NCI-H69 (cell line): Measurements from ENCODE around the gene DGLUCY.
"Not testable (repeated sequence)": the region's sequence is repeated elsewhere in the genome, so short reads cannot be mapped to it uniquely, and the experiment has no call there.

ENCODE experiments used
- DNase-seq: peaks from one replicate; lab custom pipeline; 2025; lab: John Stamatoyannopoulos, UW

The DGLUCY gene, protein sequence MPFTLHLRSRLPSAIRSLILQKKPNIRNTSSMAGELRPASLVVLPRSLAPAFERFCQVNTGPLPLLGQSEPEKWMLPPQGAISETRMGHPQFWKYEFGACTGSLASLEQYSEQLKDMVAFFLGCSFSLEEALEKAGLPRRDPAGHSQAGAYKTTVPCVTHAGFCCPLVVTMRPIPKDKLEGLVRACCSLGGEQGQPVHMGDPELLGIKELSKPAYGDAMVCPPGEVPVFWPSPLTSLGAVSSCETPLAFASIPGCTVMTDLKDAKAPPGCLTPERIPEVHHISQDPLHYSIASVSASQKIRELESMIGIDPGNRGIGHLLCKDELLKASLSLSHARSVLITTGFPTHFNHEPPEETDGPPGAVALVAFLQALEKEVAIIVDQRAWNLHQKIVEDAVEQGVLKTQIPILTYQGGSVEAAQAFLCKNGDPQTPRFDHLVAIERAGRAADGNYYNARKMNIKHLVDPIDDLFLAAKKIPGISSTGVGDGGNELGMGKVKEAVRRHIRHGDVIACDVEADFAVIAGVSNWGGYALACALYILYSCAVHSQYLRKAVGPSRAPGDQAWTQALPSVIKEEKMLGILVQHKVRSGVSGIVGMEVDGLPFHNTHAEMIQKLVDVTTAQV

GRCh38 chr14:91113829-91114078 is at the start of gene DGLUCY:
DGLUCY (plus strand) TSS chr14:91114073; CDS start chr14:91160295, 46,222 bp downstream.
- DNase-seq: no peak

DNA sequence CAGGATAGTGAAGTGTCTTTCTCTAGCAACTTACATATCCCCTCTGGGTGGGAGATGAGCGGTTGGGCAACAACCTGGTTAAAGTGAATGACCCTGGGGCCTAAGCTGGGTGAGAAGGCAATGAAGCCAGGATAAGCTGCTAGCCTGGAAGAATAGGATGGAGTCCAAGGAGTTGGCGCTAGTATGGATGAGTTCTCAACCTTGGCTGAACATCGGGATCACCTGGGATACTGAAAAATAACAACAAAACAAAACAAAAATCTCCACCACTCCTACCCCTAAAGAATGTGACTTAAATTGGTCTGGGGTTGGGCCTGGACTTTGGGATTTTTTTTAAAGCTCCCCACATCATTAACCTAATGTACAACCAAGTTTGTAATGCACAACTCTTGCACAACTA is 48.6 kb upstream of the DGLUCY start:
- no peak for DNase-seq

- no peak for DNase-seq
Measured at GRCh38 chr14:91067186-91067585, 46.7 kb upstream of the DGLUCY start.

- DNase-seq: no peak
Measured at GRCh38 chr14:91068642-91069041, 45.2 kb upstream of the DGLUCY start.

- no peak for DNase-seq
Measured at GRCh38 chr14:91070572-91070971, 43.3 kb upstream of the DGLUCY start.

DNA sequence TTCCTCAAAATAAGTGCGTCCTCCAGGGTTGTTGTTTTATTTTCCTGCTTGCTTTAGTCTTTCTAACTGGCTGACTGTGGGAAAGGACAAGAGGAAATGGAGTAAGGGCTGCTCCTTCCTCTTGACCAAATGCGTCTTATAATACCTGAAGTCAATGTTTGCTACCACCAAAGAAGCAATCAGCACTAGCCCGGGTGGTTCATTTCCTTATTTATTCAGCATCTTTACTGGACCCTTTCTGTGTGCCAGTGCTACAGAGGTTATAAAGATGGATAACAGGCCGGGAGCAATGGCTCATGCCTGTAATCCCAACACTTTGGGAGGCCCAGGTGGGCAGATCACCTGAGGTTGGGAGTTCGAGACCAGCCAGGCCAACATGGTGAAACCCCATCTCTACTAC is 38.3 kb upstream of the DGLUCY start:
- DNase-seq: no peak

GRCh38 chr14:91078095-91078737 is 35.7 kb upstream of the DGLUCY start:
- no peak for DNase-seq

- DNase-seq: no peak
Measured at GRCh38 chr14:91080071-91080470, 33.8 kb upstream of the DGLUCY start.

- DNase-seq: no peak
Measured at GRCh38 chr14:91082282-91082681, 31.6 kb upstream of the DGLUCY start.

- DNase-seq: no peak
Measured at GRCh38 chr14:91084516-91084915, 29.4 kb upstream of the DGLUCY start.

- not testable (repeated sequence) for DNase-seq
Measured at GRCh38 chr14:91087470-91087869, 26.4 kb upstream of the DGLUCY start.

GRCh38 chr14:91088585-91089235 is 25.2 kb upstream of the DGLUCY start:
- DNase-seq: no peak

DNA sequence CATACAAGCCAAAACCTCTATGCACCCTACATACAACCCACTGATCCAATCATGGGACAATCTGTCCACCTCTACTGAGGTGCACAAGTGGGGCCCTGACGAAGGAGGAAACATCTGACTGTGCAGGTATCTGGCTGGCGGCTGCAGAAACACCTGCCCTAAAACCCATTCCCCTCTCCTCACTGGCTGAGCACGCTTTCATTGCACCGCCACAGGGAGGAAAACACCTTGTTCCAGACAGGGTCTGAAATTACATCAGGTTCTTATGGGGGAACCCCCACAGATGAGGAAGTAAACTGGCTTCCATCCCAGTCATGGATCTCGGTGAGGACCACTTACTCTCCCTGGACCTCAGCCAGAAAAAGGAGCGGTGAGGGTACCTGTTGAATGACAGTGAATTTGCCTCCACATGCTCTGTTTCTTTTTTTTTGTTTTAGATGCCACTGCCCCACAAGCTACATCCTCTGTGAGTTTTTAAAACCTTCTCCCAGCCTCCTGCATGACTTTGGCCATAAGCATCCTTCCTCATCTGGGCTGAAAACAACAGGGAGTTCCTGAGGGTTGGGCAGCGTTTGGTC is 23.8 kb upstream of the DGLUCY start:
- peak; percentile 17 for DNase-seq

DNA sequence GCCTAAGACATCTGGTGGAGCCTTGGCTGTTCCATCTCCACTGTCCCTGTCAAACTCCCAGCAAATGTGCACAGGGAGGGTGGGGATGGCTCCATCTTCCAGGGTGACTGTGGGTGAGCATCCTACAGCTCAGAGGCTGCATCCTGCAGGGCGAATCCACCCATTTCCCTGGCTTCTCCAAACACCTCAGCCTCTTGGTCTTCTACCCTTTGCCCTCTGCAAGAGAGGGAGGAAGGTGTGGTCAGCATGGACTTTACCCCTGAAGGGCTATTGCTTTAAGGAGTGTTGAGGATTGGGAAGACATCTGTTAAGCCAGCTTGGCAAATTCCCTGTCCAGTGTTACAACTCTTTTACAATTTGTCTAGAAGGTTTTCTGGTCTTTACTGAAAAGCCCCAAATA is 23.1 kb upstream of the DGLUCY start:
- DNase-seq: no peak

DNA sequence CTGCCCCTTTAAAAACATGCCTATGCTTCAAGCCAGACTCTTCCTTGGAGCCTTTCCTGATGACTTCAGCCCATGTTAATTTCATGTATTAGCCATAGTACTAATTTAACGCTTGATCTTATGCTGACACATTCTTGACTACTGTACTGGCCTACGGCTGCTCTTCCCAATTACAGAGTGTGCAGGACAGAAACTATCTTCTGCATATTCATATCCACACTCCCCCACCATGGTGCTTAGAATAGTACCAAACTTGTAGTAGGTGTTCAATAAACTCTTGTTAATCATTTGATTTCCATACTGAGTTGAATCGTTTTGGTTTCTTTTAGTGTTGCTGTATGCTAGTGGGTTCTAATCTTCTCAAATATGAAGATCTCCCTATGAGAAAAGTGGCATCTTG is 21.8 kb upstream of the DGLUCY start:
- DNase-seq: no peak

GRCh38 chr14:91093743-91094472 is 20.0 kb upstream of the DGLUCY start:
- not testable (repeated sequence) for DNase-seq

DNA sequence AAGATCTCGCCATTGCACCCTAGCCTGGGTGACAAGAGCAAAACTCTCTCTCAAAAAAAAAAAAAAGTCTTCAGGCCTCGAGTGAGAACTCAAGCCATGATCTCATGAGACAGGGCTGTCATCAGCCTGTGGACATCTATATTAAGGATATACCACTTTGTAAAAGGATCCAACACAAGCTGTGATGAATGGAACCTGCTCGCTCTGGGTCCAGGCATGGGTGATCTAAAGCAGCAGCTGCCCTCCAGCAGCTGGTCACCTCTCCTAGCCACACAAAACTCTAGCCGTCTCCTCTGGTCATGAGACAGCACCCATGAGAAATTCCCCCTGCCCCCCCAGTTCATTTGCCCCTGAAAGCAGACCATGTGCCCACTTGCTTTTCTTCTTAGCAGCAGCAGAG is 19.1 kb upstream of the DGLUCY start:
- no peak for DNase-seq

DNA sequence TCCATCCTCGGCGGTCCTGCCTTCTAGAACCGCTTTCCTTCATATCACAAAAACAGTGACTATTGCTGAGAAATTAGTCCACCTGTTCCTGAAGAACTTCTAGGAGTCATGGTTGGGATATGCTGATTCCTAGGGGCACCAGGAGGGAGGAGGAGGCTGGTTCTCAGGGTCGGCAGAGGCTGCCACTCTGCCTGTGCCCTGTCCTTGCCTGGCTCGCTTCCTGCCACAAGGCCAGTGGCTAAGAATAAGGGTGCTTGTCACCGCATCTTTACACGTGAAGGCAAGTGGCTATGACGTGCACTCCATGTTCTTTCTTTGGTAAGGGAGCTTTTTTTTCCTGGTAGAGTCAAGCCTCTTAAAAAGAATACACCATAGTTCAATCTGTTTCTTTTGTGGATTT is 18.7 kb upstream of the DGLUCY start:
- DNase-seq: no peak

- DNase-seq: not testable (repeated sequence)
Measured at GRCh38 chr14:91097657-91098056, 16.2 kb upstream of the DGLUCY start.

DNA sequence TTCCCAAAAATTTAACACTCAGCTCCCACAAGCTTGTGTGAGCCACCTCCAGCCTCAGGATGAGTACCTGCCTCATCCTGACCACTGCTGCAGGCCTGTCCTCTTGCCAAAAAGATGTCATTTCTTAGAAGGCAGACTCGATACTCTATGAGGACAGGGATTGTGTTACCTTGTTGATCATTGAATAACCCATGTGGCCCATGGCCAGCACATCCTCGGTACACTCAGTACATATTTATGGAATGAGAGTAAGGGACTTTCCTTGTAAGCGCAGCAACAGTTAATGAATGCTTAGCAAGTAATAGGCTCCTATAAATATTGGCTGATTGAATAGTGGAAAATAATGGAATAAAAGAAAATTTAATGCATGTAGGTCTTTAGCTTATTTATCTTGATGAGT is 15.3 kb upstream of the DGLUCY start:
- DNase-seq: no peak

DNA sequence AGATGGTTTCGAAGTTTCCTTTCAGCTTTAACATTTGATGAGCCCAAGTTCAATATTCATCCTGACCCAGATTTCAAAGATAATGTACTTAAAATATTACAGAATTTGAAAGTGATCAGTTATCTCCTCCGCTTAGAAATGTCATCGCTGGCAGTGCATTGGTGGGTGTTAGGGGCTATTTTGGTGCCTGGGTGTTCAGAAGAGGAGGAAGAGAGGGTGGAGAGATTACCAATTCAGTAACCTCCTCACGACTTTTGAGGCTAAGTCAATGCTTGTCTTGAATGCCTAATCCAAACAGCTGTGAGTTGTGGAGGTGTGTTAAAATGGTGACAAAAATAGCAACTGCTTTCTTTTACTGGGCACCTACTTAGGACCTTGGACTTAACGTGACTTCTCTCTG is 13.8 kb upstream of the DGLUCY start:
- DNase-seq: no peak

- DNase-seq: no peak
Measured at GRCh38 chr14:91103116-91103515, 10.8 kb upstream of the DGLUCY start.
